A549 treated with Hydrocortisone at 1 μM for 4 hours (cell line): ENCODE measurements around the gene DNAJC19. TPM values are rescaled to one million over a fixed set of nuclear protein-coding genes. Genes with fewer than 3 reads are reported as not detected.

Experiments
- total RNA-seq: library from RNA; stranded (reverse); fragments of 200-300 nt; extraction: Qiagen RNA extraction; gene quantifications from 5 replicates; pipeline ENCODE4 v1.2.3, GENCODE V29; 2022

The DNAJC19 gene
- total RNA-seq = 21.3 to 23.6 TPM (median 23.2 TPM) in 5 replicates

GRCh38 chr3:180989291-180990163 lies at the start of gene DNAJC19:
Gene DNAJC19 (minus strand): TSS chr3:180989736. CDS start chr3:180989602, 134 bp downstream.

Other genes starting within 250 kb of the DNAJC19 start
- gene FXR1, start 77.1 kb downstream of the DNAJC19 start, total RNA-seq = 58.5 to 110 TPM (median 70.7 TPM) in 5 replicates